Myocyte (in vitro differentiated cells): ENCODE results near the gene EIF2B5. TPM values are rescaled to one million over a fixed set of nuclear protein-coding genes. Genes with fewer than 3 reads are reported as not detected.
"Not testable (repeated sequence)": the region's sequence is repeated elsewhere in the genome, so short reads cannot be mapped to it uniquely, and the experiment has no call there.

Experiments
- DNase-seq: peaks from one replicate; pipeline ENCODE4 v3.0.0-alpha.2; 2012; ENCODE audit warnings: low read depth
- total RNA-seq: library from RNA; depleted of rRNA; stranded (reverse); fragments of >200 nt; gene quantifications from 2 replicates; pipeline ENCODE4 v1.2.3, GENCODE V29; 2014

The EIF2B5 gene
- total RNA-seq, 1 donor from 2014 or later: 53.7 TPM

DNA sequence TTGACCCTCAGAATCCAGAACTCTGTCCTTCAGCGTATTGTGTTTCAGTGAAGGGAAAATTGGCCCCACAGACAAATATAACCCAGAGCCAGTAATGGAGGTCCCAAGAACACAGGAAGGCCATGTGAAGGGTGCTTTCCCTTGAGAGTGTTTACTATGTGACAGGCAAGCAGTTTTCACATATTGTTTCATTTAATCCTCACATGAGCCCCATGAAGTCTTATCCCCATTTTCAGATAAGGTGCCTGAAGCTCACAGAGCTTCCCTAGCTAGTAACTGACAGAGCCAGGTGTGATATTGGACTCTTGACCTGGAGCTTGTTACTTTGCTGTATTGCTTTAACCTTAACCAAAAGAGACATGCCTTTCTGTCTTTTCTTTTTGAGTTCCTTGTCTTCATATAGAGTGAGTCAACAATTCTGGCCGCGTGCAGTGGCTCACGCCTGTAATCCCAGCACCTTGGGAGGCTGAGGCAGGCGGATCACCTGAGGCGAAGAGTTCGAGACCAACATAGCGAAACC is 10.7 kb downstream of the EIF2B5 start:
- no peak for DNase-seq

DNA sequence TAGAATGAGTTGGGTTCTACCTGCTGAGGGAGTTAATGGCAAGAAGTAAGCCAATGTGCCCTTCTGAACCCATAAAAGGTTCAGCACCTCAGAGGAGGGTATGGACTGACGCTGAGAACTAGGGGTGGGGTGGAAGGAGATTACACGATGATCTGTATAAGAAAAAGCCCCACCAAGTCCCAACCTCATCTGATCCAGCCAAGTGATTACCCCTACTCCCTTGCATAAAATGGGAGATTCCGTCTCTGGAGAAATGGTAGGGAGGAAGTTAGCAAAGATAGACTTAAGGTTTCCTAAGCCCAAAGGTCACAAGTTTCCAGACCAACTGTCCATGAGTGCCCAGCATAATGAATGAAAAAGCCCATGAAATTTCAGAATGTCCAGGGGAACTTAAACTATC is 12.9 kb downstream of the EIF2B5 start:
- no peak for DNase-seq

DNA sequence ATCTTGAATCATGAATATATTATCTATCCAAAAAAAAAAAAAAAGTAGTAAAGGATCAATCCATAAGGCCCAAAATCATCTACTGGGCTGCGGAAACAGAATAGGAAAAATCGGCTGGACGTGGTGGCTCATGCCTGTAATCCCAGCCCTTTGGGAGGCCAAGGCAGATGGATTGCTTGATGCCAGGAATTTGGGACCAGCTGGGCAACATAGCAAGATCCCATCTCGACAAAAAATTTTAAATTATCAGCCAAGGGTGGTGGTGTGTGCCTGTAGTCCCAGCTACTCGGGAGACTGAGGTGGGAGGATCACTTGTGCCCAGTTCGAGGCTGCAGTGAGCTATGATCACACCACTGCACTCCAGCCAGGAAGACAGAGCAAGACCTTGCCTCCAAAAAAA is 14.0 kb downstream of the EIF2B5 start:
- DNase-seq: no peak

DNA sequence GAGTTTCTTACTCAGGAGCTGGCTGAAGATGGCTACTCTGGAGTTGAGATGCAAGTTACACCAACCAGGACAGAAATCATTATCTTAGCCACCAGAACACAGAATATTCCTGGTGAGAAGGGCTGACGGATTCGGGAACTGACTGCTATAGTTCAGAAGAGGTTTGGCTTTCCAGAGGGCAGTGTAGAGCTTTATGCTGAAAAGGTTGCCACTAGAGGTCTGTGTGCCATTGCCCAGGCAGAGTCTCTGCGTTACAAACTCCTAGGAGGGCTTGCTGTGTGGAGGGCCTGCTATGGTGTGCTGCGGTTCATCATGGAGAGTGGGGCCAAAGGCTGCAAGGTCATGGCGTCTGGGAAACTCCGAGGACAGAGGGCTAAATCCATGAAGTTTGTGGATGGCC is 14.6 kb downstream of the EIF2B5 start:
- DNase-seq: not testable (repeated sequence)

DNA sequence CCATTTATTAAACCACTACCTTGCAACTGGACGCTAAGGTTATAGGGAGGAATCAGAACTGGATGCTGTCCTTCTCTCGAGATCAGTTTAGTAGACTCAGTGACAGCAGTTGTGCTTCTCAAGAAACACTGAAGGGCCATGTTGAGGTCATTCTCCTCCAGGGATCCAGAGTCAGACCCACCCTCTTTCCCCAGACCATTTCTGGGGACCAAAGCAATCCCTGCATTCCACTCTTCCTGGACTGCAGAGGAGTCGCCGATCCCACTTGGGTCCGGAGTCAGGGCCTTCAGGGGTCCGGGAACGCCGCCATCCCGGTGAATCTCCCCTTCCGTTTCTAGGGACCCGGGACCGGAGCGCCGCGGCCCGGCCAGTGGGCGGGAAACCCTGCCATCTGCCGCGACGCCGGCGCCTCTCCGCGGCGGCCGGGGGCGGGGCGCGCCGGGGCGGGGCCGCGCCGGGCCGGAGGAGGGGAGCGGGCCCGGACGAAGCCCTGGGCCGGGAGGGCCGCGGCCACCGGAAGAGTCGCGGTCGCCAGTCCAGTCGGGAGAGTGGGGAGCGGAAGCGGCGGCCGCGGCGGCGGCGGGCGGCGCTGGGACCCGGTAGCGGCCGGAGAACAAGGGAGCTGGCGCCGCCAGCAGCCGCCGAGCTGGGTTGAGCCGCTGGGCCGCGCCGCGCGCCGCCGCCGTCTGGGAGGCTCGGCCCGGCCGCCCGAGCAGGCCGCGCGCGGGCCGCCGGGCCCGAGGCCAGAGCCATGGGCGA is 19.9 kb downstream of the EIF2B5 start, which contains the start of gene DVL3:
DVL3 (plus strand) TSS at position 493 of the 759 bp plus-strand sequence; CDS start at position 752, 259 bp downstream.
- DNase-seq: peak; percentile 83

DNA sequence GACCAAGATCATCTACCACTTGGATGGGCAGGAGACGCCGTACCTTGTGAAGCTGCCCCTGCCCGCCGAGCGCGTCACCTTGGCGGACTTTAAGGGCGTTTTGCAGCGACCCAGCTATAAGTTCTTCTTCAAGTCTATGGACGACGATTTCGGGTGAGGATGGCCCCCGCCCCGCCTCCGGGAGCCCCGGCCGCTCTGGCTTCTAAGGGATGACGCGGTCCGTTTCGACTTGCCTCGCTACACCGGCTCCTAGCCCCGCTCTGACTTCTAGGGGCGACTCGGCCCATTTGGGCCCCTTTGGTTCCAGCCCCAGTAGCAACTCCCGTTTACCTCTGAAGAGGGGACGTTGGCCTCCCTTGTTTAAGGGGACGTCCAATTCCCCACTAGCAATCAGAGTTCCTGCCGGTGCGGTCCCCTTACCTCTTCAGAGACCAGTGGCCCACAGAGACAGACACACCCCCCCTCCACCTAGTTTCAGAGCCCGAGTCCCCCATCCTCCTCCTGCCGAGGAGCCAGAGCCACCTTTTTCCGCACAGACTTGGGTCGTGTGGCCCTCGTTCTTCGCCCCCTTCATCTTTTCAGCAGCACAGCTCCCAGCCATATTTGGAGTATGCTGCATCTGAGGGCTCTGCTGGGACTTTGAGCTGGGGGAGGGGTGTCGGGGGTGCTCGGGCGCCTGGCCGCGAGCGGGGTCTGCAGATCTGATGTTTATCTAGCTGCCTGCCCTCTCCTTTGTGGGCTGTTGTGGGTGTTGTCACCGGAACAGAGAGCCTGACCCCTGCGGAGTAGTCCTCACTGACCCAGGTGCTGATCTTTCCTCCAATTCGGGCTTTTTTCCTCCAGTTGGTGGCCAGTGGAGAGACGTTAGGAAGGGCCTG is 20.7 kb downstream of the EIF2B5 start:
- peak; percentile 22 for DNase-seq

DNA sequence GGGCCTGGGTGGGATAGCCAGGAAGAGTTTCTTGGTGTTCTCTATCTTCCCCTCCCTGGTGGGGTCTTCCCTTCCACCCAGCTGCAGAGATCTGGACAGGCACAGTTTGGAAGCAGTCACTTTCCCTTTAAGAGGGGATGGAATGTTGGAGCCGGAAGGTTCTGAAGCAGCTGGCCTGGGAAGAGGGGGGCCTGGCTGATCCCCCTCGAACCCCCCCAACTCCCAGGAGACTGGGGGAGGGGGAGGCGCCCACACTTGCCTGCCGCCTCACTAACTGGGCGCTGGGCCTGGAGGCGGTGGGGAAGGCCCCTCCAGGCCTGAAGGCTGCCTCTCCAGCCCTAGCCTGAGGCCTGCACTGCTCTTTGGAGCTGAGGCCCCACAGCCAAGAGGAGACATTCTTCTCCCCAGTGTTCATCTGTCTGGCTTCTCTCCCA is 21.4 kb downstream of the EIF2B5 start:
- DNase-seq: peak; percentile 88

DNA sequence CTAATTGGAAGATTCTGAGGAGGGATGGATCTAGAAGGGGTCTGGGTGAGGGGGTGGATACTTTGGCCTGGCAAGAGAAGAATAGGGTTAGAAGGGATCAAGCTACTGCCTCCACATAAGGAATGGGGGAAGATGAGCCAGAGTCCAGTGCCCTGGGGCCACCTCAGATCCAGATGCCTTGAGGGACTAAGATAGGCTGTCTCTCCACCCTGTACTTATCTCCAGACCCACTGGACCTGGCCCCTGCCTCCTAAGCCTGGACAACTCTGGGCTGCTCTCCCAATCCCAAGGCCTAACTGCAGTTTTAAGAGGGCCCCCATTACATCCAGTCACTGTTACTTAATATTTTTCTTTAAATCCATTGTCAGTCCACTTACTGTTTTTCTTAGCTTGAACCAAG is 22.0 kb downstream of the EIF2B5 start:
- no peak for DNase-seq

DNA sequence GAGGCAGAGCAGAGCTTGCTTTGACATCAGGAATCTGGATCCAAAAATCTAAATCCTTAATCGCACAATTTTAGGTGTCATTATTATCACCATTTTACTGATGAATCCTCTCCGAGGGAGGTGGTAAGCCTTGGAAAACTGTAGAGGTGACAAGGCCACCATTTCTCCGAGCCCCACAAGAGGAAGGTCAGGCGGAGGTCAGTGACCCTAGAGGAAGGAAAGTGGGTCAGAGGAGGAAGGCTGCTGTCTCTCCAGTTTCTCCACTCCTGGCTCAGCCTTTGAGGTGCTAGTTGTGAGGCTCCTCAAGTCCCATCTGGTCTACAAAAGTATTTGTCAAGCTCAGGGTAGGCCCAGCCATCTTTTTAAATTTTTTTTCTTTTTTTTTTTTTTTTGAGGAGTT is 23.2 kb downstream of the EIF2B5 start:
- no peak for DNase-seq

DNA sequence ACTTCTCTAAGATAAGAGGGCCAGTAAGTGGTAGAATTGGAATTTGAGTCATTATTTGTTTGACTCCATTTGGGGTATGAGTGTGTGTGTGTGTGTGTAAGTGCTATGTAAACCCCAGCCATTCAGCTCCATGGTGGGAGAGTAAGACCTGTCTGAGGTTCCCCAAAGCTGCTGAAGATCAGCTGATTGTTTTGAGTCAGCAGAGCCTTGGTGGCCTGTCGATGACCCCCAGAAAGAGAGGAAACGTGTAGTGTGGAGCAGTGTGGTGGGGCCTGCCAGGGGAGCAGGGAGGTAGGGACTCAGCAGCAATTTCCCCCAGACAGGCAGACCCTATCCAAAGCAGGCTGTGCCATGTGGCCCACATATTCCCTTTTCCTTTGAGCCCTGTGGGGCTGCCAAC is 25.3 kb downstream of the EIF2B5 start:
- DNase-seq: no peak

DNA sequence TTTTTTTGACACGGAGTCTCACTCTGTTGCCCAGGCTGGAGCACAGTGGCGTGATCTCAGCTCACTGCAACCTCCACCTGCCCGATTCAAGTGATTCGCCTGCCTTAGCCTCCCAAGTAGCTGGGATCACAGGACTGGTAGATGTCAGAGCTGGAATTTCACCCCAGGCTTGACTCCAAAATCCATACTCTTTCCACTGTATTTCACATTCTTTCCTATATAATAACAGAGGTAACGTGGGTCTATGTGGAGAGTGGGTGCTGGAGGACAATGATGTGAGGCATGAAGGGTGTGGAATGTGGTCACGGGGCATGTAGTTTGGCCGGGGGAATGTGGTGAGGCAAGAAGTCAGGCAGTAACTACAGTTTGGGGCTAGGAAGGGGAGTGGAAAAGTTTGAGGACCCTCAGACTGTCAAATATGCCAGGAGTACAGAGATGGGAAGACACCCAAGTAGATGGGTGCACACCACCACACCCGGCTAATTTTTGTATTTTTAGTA is 27.5 kb downstream of the EIF2B5 start:
- DNase-seq: not testable (repeated sequence)

DNA sequence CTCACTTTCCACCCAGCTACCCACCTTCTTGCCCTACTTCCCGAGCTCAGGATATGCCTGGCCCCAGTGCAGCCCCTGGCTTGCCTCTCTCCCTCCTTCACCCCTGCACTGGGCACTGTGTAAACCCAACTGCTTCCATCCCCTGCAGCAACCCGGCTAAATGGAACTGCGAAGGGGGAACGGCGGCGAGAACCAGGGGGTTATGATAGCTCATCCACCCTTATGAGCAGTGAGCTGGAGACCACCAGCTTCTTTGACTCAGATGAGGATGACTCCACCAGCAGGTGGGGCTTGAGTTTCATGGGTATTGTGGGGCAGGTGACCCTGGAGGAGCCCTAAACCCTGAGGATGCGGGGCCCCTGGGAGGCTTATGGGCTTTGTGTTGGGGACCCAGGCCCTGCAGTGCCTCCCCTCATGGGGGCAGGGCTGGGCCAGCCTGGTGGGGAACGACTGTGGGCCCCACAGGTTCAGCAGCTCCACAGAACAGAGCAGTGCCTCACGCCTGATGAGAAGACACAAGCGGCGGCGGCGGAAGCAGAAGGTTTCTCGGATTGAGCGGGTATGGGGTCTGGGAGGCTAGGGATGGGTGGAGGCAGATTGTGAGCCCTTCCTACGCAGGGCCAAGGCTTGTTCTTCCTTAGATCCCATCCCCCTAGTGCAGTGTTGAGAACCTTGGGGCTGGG is 29.6 kb downstream of the EIF2B5 start:
- no peak for DNase-seq

DNA sequence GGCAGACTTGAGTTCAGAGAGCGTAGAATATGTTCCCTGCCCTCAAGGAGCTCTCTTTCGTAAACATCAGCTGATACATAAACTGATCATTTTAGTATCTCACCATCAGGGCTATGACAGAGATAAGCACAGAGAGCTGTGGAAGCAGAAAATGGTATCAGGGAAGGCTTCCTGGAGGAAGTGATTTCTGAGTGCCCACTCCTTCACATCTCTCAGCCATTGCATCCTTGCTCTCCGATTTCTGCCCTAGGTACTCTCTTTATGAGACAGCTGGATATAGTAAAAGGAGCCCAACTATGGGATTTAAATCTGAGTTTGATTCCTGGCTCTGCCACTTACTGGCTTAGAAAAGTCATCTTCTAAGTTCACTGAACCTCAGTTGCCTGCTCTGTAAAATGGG is 30.4 kb downstream of the EIF2B5 start:
- DNase-seq: no peak

DNA sequence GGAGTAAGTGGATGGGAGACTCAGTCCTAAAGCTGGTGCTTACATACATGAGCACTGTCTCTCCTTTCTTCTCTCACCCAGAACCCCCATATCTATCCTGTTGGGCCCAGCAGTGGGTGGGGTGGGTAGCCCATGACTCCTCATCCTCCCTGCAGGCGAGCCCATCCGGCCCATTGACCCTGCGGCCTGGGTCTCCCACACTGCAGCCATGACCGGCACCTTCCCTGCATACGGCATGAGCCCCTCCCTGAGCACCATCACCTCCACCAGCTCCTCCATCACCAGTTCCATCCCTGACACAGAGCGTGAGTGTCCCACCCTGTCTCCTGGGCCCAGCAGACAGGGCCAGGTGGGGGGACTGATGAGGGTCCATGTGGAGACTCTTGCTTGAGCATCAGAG is 31.5 kb downstream of the EIF2B5 start:
- DNase-seq: no peak

DNA sequence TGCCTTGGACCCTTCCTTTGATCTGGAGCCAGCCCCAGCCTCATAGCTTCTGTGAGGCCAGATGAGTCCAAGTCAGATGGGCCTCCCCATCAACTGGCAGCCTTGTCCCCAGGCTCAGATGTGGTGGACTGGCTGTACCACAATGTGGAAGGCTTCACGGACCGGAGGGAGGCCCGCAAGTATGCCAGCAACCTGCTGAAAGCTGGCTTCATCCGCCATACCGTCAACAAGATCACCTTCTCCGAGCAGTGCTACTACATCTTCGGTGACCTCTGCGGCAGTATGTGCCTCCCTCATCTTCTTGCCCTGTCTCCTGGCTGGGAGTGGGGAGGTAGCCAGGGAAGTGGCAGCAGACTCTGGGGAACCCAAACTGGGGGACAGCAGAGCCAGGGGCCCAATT is 32.6 kb downstream of the EIF2B5 start:
- no peak for DNase-seq

DNA sequence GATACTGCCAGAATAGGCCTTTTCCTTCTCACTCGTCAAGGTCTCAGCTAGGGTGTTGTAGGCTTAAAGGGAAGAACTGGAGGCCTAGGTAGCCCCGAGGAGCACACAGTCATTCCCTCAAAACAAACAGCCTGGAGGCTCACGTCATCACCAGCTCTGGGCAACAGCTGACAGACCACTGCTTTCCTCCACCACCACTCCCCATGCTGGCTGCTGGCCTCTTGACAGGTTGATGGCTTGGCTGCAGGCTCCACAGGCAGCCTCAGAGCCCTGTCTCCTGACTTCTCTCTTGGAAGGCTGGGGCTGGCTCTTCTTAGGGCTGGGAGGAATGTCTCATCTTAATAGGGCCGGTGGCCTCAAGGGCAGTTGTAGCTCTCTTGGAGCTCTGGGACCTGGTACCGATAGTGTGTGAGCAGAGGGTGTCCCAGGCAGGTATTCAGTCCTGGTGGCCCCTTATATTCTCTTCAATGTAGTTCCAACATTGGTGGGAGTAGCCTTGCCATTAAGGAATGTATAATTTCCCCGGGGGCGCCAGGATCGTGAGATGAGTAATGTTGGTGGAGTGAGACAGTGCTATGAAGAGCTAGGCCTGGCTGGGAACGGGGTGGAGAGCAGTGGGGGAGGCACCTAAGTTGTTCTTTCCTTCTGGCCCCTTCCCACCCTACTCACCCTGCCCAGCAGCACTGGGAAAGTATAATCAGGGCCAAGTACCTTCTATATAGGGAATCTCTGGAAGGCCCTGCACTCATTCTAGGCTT is 33.4 kb downstream of the EIF2B5 start:
- DNase-seq: peak; percentile 96

DNA sequence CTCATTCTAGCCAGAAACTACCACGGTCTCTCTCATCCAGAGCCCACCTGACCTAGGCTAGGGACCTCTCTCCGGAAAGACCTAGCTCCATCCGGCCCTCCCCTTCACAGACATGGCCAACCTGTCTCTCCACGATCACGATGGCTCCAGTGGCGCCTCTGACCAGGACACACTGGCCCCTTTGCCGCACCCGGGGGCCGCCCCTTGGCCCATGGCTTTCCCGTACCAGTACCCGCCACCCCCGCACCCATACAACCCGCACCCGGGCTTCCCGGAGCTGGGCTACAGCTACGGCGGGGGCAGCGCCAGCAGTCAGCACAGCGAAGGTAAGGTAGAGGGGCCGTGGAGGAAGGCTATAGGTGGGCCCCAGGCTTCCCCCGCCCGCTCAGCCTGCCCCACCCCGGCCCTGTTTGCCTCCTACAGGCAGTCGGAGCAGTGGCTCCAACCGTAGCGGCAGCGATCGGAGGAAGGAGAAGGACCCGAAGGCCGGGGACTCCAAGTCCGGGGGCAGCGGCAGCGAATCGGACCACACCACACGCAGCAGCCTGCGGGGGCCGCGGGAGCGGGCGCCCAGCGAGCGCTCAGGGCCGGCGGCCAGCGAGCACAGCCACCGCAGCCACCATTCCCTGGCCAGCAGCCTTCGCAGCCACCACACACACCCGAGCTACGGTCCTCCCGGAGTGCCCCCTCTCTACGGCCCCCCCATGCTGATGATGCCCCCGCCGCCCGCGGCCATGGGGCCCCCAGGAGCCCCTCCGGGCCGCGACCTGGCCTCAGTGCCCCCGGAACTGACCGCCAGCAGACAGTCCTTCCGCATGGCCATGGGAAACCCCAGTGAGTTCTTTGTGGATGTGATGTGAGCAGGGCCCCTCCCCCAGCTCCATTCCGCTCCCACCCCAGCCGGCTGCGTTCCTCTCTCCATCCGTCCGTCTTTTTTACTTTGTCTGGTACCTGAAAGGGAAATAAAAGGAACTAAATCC is 35.0 kb downstream of the EIF2B5 start:
- no peak for DNase-seq

DNA sequence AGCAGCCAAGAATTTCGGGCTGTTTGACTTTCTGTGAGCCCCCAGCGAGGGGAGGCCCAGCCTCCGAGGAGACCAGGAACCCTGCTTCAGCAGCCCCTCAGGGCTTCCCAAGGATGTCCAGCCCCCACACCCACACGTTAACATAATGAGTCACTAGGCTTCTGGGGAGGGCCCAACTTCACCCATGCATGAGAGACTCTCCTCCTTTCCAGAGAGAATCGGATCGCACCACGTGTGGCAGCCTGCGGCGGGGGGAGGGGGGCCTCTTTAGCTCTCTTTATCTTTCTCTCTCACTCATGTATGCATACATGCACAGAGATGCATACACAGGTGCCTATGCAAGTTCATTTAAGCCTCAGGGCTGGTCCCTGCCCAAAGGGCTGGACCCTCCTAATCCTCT is 36.4 kb downstream of the EIF2B5 start:
- no peak for DNase-seq

DNA sequence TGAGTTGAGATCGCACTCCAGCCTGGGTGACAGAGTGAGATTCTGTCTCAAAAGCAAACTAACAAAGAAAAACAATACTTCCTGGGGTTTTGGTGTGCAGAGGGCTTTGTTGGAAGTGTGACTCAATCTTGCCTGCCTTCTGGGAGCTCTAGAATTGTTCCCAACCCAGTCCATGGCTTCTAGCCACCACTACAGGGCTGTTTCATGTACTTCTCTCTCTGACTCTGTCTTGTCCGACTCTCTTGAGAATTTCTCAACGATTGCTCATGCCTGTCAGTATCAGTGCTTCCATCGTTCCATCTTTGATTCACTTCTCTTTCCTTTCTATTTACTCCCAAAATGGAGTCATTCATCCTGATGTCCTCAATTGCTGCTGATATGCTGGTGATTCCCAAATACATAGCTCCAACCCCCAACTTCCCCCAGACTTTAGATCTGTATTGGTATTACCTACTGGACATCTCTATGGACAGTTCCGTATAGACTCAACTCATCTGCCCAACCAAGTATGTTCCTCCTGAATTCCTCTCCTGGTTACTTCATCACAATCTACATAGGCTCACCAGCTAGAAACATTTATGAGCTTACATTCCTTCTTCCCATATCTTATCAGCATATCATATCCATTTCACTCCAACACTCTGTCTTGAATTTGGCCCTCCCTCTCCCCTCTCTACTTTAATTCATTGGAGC is 37.7 kb downstream of the EIF2B5 start:
- peak; percentile 68 for DNase-seq
